Measurements from ENCODE around the gene ARHGAP8. TPM values are rescaled to one million over a fixed set of nuclear protein-coding genes. Genes with fewer than 3 reads are reported as not detected.

The ARHGAP8 gene
- total RNA-seq, 4 donors from 2014 or later, result 14.9 to 38.8 (median 18.3) TPM

DNA sequence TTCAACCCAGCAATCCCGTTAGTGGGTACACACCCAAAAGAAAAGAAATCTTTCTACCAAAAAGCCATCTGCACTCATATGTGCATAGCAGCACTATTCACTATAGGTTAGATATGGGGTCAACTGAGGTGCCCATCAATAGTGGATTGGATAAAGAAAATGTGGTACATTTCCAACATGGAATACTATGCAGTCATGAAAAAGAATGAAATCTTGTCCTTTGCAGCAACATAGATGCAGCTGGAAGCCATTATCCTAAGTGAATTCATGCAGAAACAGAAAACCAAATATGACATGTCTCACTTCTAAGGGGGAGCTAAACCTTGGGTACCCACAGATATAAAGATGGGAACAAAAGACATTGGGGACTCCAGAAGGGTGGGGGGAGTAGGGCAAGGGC lies 1.9 kb upstream of the ARHGAP8 start:
- TF ChIP-seq, protein P1, sequence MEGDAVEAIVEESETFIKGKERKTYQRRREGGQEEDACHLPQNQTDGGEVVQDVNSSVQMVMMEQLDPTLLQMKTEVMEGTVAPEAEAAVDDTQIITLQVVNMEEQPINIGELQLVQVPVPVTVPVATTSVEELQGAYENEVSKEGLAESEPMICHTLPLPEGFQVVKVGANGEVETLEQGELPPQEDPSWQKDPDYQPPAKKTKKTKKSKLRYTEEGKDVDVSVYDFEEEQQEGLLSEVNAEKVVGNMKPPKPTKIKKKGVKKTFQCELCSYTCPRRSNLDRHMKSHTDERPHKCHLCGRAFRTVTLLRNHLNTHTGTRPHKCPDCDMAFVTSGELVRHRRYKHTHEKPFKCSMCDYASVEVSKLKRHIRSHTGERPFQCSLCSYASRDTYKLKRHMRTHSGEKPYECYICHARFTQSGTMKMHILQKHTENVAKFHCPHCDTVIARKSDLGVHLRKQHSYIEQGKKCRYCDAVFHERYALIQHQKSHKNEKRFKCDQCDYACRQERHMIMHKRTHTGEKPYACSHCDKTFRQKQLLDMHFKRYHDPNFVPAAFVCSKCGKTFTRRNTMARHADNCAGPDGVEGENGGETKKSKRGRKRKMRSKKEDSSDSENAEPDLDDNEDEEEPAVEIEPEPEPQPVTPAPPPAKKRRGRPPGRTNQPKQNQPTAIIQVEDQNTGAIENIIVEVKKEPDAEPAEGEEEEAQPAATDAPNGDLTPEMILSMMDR (IDR thresholded peaks at IDR 0.05), result no peak
- Histone ChIP-seq H3K36me3 (no peaks in the 10 kb centered on the region), H3K4me1 (peaks cover 0 to 24% (median 3%) of the 10 kb centered on the region in 4 donors), H3K4me3 (no peak overlapping the region), H3K27me3 (peaks cover 0 to 7% of the 10 kb centered on the region in 2 donors), H3K27ac (no peak overlapping the region), H3K9me3 (no peaks in the 10 kb centered on the region)
- DNase-seq, result no peak

DNA sequence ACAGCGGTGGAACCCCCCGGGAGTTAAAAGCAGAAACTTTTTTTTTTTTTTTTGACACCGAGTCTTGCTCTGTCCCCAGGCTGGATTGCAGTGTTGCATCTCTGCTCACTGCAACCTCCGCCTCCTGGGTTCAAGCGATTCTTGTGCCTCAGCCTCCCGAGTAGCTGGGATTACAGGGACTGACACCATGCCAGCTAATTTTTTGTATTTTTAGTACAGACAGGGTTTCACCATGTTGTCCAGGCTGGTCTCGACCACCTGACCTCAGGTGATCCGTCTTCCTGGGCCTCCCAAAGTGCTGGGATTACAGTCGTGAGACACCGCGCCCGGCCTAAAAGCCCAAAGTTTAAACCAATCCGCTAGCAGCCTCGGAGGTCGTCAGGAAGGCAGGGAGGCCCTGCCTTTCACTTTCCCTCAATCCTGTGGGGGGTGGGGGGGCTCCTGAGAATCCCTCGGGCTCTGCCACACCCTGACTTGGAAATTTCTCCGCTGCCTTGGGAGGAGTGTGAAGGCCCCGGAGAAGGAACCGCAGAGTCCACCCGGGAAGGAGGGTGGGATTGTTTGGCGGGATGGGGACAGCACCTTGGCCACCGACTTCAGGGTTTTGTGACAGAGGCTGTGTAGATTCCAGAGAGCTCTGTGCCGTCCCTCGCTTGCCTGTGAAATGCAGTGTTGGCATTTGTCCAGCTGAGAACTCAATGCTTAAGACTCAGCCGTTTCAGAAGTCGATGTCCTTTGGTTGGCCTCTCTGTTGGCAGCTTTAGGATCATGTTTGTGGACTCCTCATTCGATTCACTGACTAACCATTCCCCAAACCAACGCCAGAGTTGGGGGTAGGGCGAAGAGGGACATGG lies 1.0 kb downstream of the ARHGAP8 start:
- Histone ChIP-seq H3K36me3 (no peaks in the 10 kb centered on the region), H3K27ac (peak overlapping the region in 1 of 4 donors; percentile 72), H3K27me3 (peaks cover 0 to 7% of the 10 kb centered on the region in 2 donors), H3K4me1 (peaks cover 0 to 26% (median 3%) of the 10 kb centered on the region in 4 donors), H3K9me3 (no peaks in the 10 kb centered on the region), H3K4me3 (peak overlapping the region in 2 of 4 donors; percentile 65 to 67)
- no peak for DNase-seq
- TF ChIP-seq POLR2A (IDR thresholded peaks at IDR 0.05), result no peak
- TF ChIP-seq, protein P1 (IDR thresholded peaks at IDR 0.05), result no peak

DNA sequence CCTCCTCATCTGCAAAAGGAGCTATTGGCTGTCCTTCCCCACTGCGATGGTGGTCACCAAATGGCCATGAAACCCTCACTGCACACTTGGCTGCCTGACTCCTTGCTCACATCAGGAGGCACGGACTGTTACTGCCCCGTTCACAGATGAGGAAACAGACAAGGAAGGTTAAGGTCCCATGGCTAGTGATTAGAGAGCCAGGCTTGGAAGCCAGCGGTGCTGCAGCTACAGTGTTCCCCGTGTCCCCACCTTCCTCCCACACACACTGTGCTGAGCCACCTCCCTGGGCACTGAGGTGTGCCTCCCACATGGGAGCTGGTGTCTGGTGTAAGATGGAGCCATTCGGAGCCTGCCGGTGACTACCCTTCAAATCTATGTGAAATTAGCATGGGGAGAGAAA lies 2.6 kb downstream of the ARHGAP8 start:
- Histone ChIP-seq H3K27me3 (peaks cover 0 to 7% of the 10 kb centered on the region in 2 donors), H3K27ac (peak overlapping the region in 1 of 4 donors; percentile 68)
- TF ChIP-seq, protein P1 (IDR thresholded peaks at IDR 0.05), result no peak
- TF ChIP-seq POLR2A (IDR thresholded peaks at IDR 0.05), result no peak

DNA sequence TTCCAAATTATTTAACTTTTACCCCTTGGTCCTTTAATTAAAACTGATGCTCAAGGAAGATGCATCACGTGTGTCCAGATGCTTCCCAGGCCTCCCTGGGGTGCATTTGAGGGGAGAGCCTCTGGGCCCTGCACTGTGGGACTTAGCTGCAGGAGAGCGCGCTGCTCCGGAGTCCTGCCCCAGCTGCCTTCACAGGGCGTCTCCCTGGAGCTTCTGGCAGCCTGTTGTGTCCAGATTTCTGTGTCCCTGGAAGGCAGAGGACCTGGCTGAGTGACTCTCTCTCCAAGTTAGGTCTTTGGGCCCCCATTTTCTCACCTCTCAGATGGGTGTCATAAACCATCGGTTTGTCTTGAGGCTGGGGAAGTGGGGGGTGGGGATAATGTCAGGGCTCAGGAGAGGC lies 3.0 kb downstream of the ARHGAP8 start:
- no peak for DNase-seq
- H3K27me3 ChIP-seq, result peaks cover 0 to 7% of the 10 kb centered on the region in 2 donors
- no peaks in the 10 kb centered on the region for H3K36me3 ChIP-seq
- H3K27ac ChIP-seq, result peak overlapping the region in 2 of 4 donors; percentile 38 to 68
- TF ChIP-seq, protein P1 (IDR thresholded peaks at IDR 0.05), result no peak
- TF ChIP-seq POLR2A (IDR thresholded peaks at IDR 0.05), result no peak
- H3K4me1 ChIP-seq, result peaks cover 0 to 42% (median 3%) of the 10 kb centered on the region in 4 donors
- H3K4me3 ChIP-seq, result no peak overlapping the region
- H3K9me3 ChIP-seq, result no peaks in the 10 kb centered on the region

More for the DNA sequence above, 2.6 kb downstream of the ARHGAP8 start:
- Histone ChIP-seq H3K4me3 (no peak overlapping the region), H3K36me3 (no peaks in the 10 kb centered on the region), H3K4me1 (peaks cover 0 to 40% (median 3%) of the 10 kb centered on the region in 4 donors), H3K9me3 (no peaks in the 10 kb centered on the region)
- no peak for DNase-seq

DNA sequence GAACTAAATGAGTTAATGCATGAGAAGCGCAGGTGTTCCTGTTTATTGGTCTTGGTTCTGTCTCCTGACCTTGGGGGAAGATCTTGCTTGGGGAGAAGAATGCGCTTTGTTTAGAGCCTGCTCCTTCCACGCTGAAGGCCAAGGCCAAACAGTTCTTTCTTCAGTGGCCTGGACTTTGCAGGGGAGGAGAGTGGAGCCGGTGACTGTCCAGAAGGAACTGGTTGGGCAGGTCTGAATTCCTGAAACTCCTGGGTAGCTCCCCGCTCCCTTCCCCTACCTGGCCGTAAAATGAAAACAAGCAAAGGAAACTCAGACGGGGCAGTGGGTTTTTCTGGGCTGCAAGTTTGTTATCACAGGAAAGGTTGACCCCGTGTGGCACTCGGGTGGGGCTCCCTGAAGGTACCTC lies 3.6 kb downstream of the ARHGAP8 start:
- H3K36me3 ChIP-seq, result no peaks in the 10 kb centered on the region
- H3K9me3 ChIP-seq, result no peaks in the 10 kb centered on the region
- peaks cover 0 to 42% (median 3%) of the 10 kb centered on the region in 4 donors for H3K4me1 ChIP-seq
- TF ChIP-seq POLR2A (IDR thresholded peaks at IDR 0.05), result no peak
- TF ChIP-seq, protein P1 (IDR thresholded peaks at IDR 0.05), result no peak
- peaks cover 0 to 7% of the 10 kb centered on the region in 2 donors for H3K27me3 ChIP-seq
- DNase-seq, result no peak
- peak overlapping the region in 2 of 4 donors; percentile 38 to 68 for H3K27ac ChIP-seq
- H3K4me3 ChIP-seq, result no peak overlapping the region
